Measurements from ENCODE around the gene ARID3B. TPM values are rescaled to one million over a fixed set of nuclear protein-coding genes. Genes with fewer than 3 reads are reported as not detected.

The ARID3B gene
- total RNA-seq, 1 experiment from 2014 or later = 101 TPM

- DNase-seq = peak; percentile 23
Measured at GRCh38 chr15:74630284-74631086, 89.5 kb downstream of the ARID3B start.

More at GRCh38 chr15:74630284-74631086, 89.5 kb downstream of the ARID3B start:
- no peak overlapping the region for H3K4ac ChIP-seq (ENCODE audit: low read depth, low read length)
- no peak overlapping the region for H2BK5ac ChIP-seq (ENCODE audit: insufficient read length, low read length)
- no peak overlapping the region for H3K9ac ChIP-seq (ENCODE audit: extremely low read depth, insufficient read length, low read length)
- no peaks in the 10 kb centered on the region for H3K4me1 ChIP-seq (ENCODE audit: insufficient read depth, low read length)
- Mint-ChIP-seq H3K27me3 (ENCODE audit: low read depth) (no peaks in the 10 kb centered on the region; the same call in 1 of the 2 replicates), H3K4me1 (no peaks in the 10 kb centered on the region), H3K27ac (no peak overlapping the region), H3K36me3 (ENCODE audit: insufficient read depth in 1 of 3, low read depth in 3 of 3) (peaks cover 28 to 68% (median 61%) of the 10 kb centered on the region in 3 experiments; a peak in 6 of 7 replicates), H3K4me3 (no peak overlapping the region), H3K9me3 (no peaks in the 10 kb centered on the region)
- TF ChIP-seq CTCF (conservative IDR thresholded peaks at IDR 0.05) = no peak
- H3K79me1 ChIP-seq (ENCODE audit: insufficient read depth, low read depth, low read length, poor library complexity, severe bottlenecking) = no peaks in the 10 kb centered on the region
- no peak overlapping the region for H3K18ac ChIP-seq (ENCODE audit: insufficient read length, low read depth, low read length)
- H2AK5ac ChIP-seq (ENCODE audit: insufficient read length, low read length) = no peak overlapping the region
- H4K91ac ChIP-seq (ENCODE audit: insufficient read length, low read depth, low read length) = no peak overlapping the region
- H3T11ph ChIP-seq (ENCODE audit: low read length) = no peak overlapping the region
- no peaks in the 10 kb centered on the region for H3K23me2 ChIP-seq (ENCODE audit: insufficient read length, low read depth, low read length, poor library complexity, severe bottlenecking)
- no peaks in the 10 kb centered on the region for H3K79me2 ChIP-seq (ENCODE audit: insufficient read depth, low read length)
- H3K27me3 ChIP-seq (ENCODE audit: insufficient read depth, low read length) = no peaks in the 10 kb centered on the region
- H3K56ac ChIP-seq (ENCODE audit: insufficient read length, low read depth, low read length) = no peak overlapping the region
- no peaks in the 10 kb centered on the region for H3K9me3 ChIP-seq (ENCODE audit: control insufficient read depth, low read depth, low read length)
- no peak overlapping the region for H3K14ac ChIP-seq (ENCODE audit: insufficient read depth, low read length)
- H3K27ac ChIP-seq (ENCODE audit: insufficient read length, low read depth, low read length) = no peak overlapping the region
- H4K5ac ChIP-seq (ENCODE audit: insufficient read length, low read depth, low read length) = no peak overlapping the region
- WGBS (ENCODE audit: extremely low coverage, insufficient read length, low lambda C conversion rate) = no CpG with 5 or more reads among the region's 6 CpGs
- H3K23ac ChIP-seq (ENCODE audit: insufficient read length, low read depth, low read length) = no peak overlapping the region
- H4K20me1 ChIP-seq (ENCODE audit: control insufficient read depth, insufficient read depth, insufficient read length) = no peaks in the 10 kb centered on the region
- H4K8ac ChIP-seq (replicated peaks; ENCODE audit: insufficient read length, low read depth, low read length) = no peak overlapping the region
- no peak overlapping the region for H2BK15ac ChIP-seq (ENCODE audit: low read depth, low read length)
- H2BK12ac ChIP-seq (ENCODE audit: insufficient read length, low read depth, low read length) = no peak overlapping the region
- no peak overlapping the region for H2BK120ac ChIP-seq (ENCODE audit: low read depth, low read length, poor library complexity, severe bottlenecking)
- H2AFZ ChIP-seq (ENCODE audit: low read length) = no peak overlapping the region
- no peak overlapping the region for H2BK20ac ChIP-seq (ENCODE audit: low read depth, low read length, poor library complexity, severe bottlenecking)
- no peak overlapping the region for H3K4me2 ChIP-seq (ENCODE audit: insufficient read depth, insufficient read length, low read length)
